Measurements from ENCODE around the gene LARP4B. TPM values are rescaled to one million over a fixed set of nuclear protein-coding genes. Genes with fewer than 3 reads are reported as not detected.

LARP4B gene
- total and polyA plus RNA-seq, 2 experiments from 2014 or later: 18.3 to 52.3 TPM

- no peak for TF ChIP-seq ZNF462 (CRISPR knock-in tag; IDR thresholded peaks at IDR 0.05)
These were observed 141.4 kb downstream of the LARP4B start (continued) for GRCh38 chr10:789831-790701.

- Mint-ChIP-seq H3K4me3 (peak overlapping the region; percentile 81), H3K27ac (no peak overlapping the region), H3K4me1 (peaks cover 4% of the 10 kb centered on the region; the same call in 2 of the 3 replicates), H3K27me3 (ENCODE audit: insufficient read depth, low read depth, poor library complexity) (peaks cover 18% of the 10 kb centered on the region), H3K9me3 (no peaks in the 10 kb centered on the region), H3K36me3 (ENCODE audit: low read depth) (no peaks in the 10 kb centered on the region; the same call in 2 of the 3 replicates)
- Histone ChIP-seq H3K4me3 (peak overlapping the region; percentile 41), H3K79me2 (replicated peaks; ENCODE audit: insufficient read depth) (no peaks in the 10 kb centered on the region), H3F3A (replicated peaks; ENCODE audit: low read depth) (no peaks in the 10 kb centered on the region), H3K9me2 (ENCODE audit: insufficient read depth) (no peaks in the 10 kb centered on the region), H3K4me2 (no peak overlapping the region; the same call in 1 of the 2 replicates), H3K36me3 (ENCODE audit: insufficient read depth) (no peaks in the 10 kb centered on the region), H3K27me3 (ENCODE audit: insufficient read depth) (peaks cover 3% of the 10 kb centered on the region; the same call in 1 of the 2 replicates), H3K4me1 (ENCODE audit: insufficient read depth) (no peaks in the 10 kb centered on the region; the same call in 1 of the 2 replicates), H3K27ac (ENCODE audit: low read depth) (no peak overlapping the region), H4K20me1 (replicated peaks; ENCODE audit: insufficient read depth) (no peaks in the 10 kb centered on the region), H2AFZ (peak overlapping the region; percentile 95)
- ATAC-seq (peak; percentile 72), DNase-seq (ENCODE audit: low spot score) (peak; percentile 85)
- TF ChIP-seq ZNF331 (CRISPR knock-in tag; IDR thresholded peaks at IDR 0.05; ENCODE audit: low read depth): no peak
- no peak for TF ChIP-seq ZNF114 (CRISPR knock-in tag; IDR thresholded peaks at IDR 0.05)
- TF ChIP-seq CTCF (conservative IDR thresholded peaks at IDR 0.05; ENCODE audit: low read depth in 2 of 2): peak; percentile 61 to 84
- TF ChIP-seq POLR2AphosphoS5 (IDR thresholded peaks at IDR 0.05; ENCODE audit: low read depth): no peak
- TF ChIP-seq NANOG (IDR thresholded peaks at IDR 0.05; ENCODE audit: borderline replicate concordance): no peak
- TF ChIP-seq CREB1 (CRISPR knock-in tag; IDR thresholded peaks at IDR 0.05; ENCODE audit: low read depth): peak; percentile 30; the same call in 1 of the 2 replicates
- TF ChIP-seq EZH2phosphoT487 (IDR thresholded peaks at IDR 0.05; ENCODE audit: unreplicated experiment): no peak
- TF ChIP-seq STAT1 (IDR thresholded peaks at IDR 0.05; ENCODE audit: unreplicated experiment): no peak
- no peak for TF ChIP-seq ETS1 (IDR thresholded peaks at IDR 0.05)
These were observed 142.4 kb downstream of the LARP4B start for GRCh38 chr10:788796-789748.
